HL-60 (cell line): ENCODE data around the gene NR3C1.
A peak's percentile ranks its signal among the peaks of the same experiment; 100 is the strongest.

Experiments
- DNase-seq, 2 experiments: peaks; one replicate each; pipeline ENCODE4 v3.0.0-alpha.2; 2010 to 2020; ENCODE audit warnings: low read depth in 1 of 2, low spot score in 1 of 2
- H3K27ac ChIP-seq: fragments of 250-450 bp; sonication (Bioruptor Pico); replicated peaks from 2 replicates; pipeline ENCODE4 v1.5.1; 2020; ENCODE audit warnings: mild to moderate bottlenecking, moderate library complexity
- H3K27me3 ChIP-seq: fragments of 250-450 bp; sonication (Bioruptor Pico); 2 replicates; pipeline ENCODE4 v1.5.1; 2021; ENCODE audit warnings: mild to moderate bottlenecking, moderate library complexity; ENCODE audit not compliant: insufficient read depth, poor library complexity, severe bottlenecking
- H3K4me3 ChIP-seq: replicated peaks from 2 replicates; pipeline ENCODE4 v1.5.1; 2011; ENCODE audit warnings: mild to moderate bottlenecking, control low read depth, low read length; ENCODE audit not compliant: insufficient read depth
- GABPA ChIP-seq: IDR thresholded peaks from 2 replicates; pipeline ENCODE4 v1.6.1; 2012; ENCODE audit warnings: low read depth
- POLR2AphosphoS5 ChIP-seq: IDR thresholded peaks from 2 replicates; pipeline ENCODE4 v1.6.1; 2012; ENCODE audit warnings: low read depth
- SPI1 ChIP-seq: IDR thresholded peaks from 2 replicates; pipeline ENCODE4 v1.6.1; 2012; ENCODE audit warnings: low read depth, mild to moderate bottlenecking, borderline replicate concordance
- TF ChIP-seq, protein P1 (sequence below): IDR thresholded peaks from one replicate; pipeline ENCODE4 v1.5.1; 2011; ENCODE audit warnings: low read length, control low read depth, inconsistent platforms; ENCODE audit not compliant: insufficient read depth
- TF ChIP-seq, protein P2 (sequence below): IDR thresholded peaks from 2 replicates; pipeline ENCODE4 v1.6.1; 2012; ENCODE audit warnings: low read depth; ENCODE audit not compliant: insufficient replicate concordance

Gene NR3C1

DNA sequence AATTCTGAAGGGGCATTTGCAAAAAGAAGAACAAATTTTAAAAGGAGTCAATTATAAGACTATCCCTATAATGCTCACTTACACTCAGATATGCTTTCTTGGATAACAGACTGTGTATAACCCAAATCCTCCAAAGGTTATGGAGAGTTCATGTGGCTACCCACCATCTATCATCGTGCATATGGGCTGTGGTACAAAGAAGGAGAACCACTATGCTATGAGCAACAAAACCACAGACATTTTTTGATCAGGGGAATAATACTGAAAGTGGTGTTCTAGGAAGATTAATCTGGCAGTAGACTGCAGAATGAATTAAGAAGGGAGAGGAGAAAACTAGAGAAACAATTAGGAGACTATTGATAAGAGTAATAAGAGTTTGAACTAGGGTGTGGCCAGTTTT is 16.8 kb downstream of the NR3C1 start:
- H3K27me3 ChIP-seq = no peaks in the 10 kb centered on the region
- no peak overlapping the region for H3K27ac ChIP-seq
- DNase-seq = no peak
- TF ChIP-seq POLR2AphosphoS5 (no peak), GABPA (no peak), SPI1 (no peak)
- TF ChIP-seq, protein P1, sequence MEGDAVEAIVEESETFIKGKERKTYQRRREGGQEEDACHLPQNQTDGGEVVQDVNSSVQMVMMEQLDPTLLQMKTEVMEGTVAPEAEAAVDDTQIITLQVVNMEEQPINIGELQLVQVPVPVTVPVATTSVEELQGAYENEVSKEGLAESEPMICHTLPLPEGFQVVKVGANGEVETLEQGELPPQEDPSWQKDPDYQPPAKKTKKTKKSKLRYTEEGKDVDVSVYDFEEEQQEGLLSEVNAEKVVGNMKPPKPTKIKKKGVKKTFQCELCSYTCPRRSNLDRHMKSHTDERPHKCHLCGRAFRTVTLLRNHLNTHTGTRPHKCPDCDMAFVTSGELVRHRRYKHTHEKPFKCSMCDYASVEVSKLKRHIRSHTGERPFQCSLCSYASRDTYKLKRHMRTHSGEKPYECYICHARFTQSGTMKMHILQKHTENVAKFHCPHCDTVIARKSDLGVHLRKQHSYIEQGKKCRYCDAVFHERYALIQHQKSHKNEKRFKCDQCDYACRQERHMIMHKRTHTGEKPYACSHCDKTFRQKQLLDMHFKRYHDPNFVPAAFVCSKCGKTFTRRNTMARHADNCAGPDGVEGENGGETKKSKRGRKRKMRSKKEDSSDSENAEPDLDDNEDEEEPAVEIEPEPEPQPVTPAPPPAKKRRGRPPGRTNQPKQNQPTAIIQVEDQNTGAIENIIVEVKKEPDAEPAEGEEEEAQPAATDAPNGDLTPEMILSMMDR = no peak
- TF ChIP-seq, protein P2, sequence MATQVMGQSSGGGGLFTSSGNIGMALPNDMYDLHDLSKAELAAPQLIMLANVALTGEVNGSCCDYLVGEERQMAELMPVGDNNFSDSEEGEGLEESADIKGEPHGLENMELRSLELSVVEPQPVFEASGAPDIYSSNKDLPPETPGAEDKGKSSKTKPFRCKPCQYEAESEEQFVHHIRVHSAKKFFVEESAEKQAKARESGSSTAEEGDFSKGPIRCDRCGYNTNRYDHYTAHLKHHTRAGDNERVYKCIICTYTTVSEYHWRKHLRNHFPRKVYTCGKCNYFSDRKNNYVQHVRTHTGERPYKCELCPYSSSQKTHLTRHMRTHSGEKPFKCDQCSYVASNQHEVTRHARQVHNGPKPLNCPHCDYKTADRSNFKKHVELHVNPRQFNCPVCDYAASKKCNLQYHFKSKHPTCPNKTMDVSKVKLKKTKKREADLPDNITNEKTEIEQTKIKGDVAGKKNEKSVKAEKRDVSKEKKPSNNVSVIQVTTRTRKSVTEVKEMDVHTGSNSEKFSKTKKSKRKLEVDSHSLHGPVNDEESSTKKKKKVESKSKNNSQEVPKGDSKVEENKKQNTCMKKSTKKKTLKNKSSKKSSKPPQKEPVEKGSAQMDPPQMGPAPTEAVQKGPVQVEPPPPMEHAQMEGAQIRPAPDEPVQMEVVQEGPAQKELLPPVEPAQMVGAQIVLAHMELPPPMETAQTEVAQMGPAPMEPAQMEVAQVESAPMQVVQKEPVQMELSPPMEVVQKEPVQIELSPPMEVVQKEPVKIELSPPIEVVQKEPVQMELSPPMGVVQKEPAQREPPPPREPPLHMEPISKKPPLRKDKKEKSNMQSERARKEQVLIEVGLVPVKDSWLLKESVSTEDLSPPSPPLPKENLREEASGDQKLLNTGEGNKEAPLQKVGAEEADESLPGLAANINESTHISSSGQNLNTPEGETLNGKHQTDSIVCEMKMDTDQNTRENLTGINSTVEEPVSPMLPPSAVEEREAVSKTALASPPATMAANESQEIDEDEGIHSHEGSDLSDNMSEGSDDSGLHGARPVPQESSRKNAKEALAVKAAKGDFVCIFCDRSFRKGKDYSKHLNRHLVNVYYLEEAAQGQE = no peak
- H3K4me3 ChIP-seq = no peak overlapping the region

DNA sequence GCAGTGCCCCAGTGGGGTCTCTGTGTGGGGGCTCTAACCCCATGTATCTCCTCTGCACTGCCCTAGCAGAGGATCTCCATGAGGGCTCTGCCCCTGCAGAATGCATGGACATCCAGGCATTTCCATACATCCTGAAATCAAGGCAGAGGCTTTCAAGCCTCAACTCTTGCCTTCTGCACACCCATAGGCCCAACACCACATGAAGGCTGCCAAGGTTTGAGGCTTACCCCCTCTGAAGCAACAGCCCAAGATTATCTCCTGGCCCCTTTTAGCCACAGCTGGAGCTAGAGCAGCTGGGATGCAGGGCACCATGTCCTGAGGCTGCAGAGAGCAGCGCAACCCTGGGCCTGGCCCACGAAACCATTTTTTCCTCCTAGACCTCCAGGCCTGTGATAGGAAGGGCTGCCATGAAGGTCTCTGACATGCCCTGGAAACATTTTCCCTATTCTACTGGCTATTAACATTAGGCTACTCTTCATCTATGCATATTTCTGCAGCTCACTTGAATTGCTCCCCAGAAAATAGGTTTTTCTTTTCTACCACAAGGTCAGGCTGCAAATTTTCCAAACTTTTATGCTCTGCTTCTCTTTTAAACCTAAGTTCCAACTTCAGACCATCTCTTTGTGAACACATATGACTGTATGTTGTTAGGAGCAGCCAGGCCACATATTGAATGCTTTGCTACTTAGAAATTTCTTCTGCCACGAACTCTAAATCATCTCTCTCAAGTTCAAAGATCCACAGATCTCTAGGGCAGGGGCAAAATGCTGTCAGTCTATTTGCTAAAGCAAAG is 18.4 kb downstream of the NR3C1 start:
- H3K27me3 ChIP-seq = no peaks in the 10 kb centered on the region
- TF ChIP-seq, protein P1 = no peak
- TF ChIP-seq, protein P2 = no peak
- TF ChIP-seq GABPA (no peak), POLR2AphosphoS5 (no peak), SPI1 (no peak)
- H3K4me3 ChIP-seq = no peak overlapping the region
- no peak overlapping the region for H3K27ac ChIP-seq
- no peak for DNase-seq

DNA sequence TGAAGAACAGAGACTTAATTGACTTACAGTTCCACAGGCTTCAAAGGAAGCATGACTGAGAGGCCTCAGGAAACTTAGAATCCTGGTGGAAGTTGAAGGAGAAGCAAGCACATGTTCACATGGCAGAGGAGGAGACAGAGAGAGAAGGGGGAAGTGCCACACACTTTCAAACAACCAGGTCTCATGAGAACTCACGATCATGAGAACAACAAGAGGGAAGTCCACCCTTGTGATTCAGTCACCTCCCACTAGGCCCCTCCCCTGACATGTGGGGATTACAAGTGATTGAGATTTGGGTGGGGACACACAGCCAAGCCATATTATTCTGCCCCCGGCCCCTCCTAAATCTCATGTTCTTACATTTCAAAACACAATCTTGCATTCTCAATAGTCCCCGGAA is 19.5 kb downstream of the NR3C1 start:
- TF ChIP-seq, protein P1 = no peak
- TF ChIP-seq SPI1 = peak; percentile 56; the same call in 1 of the 2 replicates
- Histone ChIP-seq H3K27ac (no peak overlapping the region), H3K4me3 (no peak overlapping the region), H3K27me3 (no peaks in the 10 kb centered on the region)
- DNase-seq = peak; percentile 25 to 27
